GM23248 (cell line): ENCODE measurements around the gene VRTN.

Experiments
- EZH2 ChIP-seq: fragments of 200-600 bp; sonication (generic); IDR thresholded peaks from 2 replicates; pipeline ENCODE4 v1.6.1; 2018; ENCODE audit warnings: antibody characterized with exemption, mild to moderate bottlenecking; ENCODE audit not compliant: insufficient read depth, poor library complexity, severe bottlenecking
- EZH2phosphoT487 ChIP-seq: fragments of 200-600 bp; sonication (generic); IDR thresholded peaks from 2 replicates; pipeline ENCODE4 v1.6.1; 2018; ENCODE audit warnings: antibody characterized with exemption, moderate library complexity, mild to moderate bottlenecking, low read depth; ENCODE audit not compliant: insufficient read depth

GRCh38 chr14:74325446-74325845, 22.8 kb upstream of the VRTN start:
- no peak for TF ChIP-seq EZH2
- no peak for TF ChIP-seq EZH2phosphoT487
